Activated T-cell treated with anti-CD3 and anti-CD28 coated beads, Interleukin-2, amount 50 U/mL, for 24 hours (primary cell): Measurements from ENCODE around the gene RAI14.
"Not testable (repeated sequence)": the region's sequence is repeated elsewhere in the genome, so short reads cannot be mapped to it uniquely, and the experiment has no call there.

Source experiments
- DNase-seq: peaks from one replicate; pipeline ENCODE4 v3.0.0-alpha.2; 2020
- H3K27ac Mint-ChIP-seq: 2 replicates; pipeline ENCODE4 v1.8.0; 2020; ENCODE audit warnings: mild to moderate bottlenecking, mixed read lengths
- H3K27me3 Mint-ChIP-seq: 2 replicates; pipeline ENCODE4 v1.8.0; 2020; ENCODE audit warnings: mixed read lengths
- H3K36me3 Mint-ChIP-seq: 2 replicates; pipeline ENCODE4 v1.8.0; 2020; ENCODE audit warnings: low read depth, mixed read lengths
- H3K4me1 Mint-ChIP-seq: 2 replicates; pipeline ENCODE4 v1.8.0; 2020; ENCODE audit warnings: low read depth, mixed read lengths
- H3K4me3 Mint-ChIP-seq: 2 replicates; pipeline ENCODE4 v1.8.0; 2020; ENCODE audit warnings: mild to moderate bottlenecking, moderate library complexity, mixed read lengths
- H3K9me3 Mint-ChIP-seq: 2 replicates; pipeline ENCODE4 v1.8.0; 2020; ENCODE audit warnings: mixed read lengths

The RAI14 gene

DNA sequence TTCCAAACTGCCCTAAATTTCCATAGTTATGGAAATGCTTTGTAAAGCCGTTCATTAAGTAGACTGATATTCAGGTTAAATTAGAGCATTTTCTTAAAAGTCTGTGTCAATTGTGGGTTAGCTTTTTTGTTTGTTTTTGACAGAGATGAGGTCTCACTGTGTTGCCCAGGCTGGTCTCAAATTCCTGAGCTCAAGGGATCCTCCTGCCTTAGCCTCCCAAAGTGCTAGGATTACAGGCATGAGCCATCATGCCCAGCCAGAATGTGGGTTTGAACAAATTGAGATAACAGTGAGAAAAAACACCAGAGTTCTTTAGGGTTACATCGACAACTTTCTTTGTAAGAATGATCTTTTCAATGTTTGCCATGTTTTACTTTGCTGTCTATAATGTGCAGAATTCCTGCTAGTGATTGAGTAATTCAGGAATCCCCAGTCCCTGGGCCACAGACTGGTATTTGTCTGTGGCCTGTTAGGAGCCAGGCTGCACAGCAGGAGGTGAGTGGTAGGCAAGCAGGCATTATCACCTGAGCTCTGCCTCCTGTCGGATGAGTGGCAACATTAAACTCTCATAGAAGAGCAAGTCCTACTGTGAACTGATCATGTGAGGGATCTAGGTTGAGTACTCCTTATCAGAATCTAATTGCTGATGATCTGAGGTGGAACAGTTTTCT, 80.5 kb downstream of the RAI14 start:
- DNase-seq, result no peak
- Mint-ChIP-seq H3K9me3 (no peaks in the 10 kb centered on the region), H3K27ac (no peak overlapping the region), H3K27me3 (peaks cover 2% of the 10 kb centered on the region), H3K4me1 (no peaks in the 10 kb centered on the region), H3K36me3 (no peaks in the 10 kb centered on the region), H3K4me3 (no peak overlapping the region)

GRCh38 chr5:34737731-34738130, 81.6 kb downstream of the RAI14 start:
- no peaks in the 10 kb centered on the region for H3K4me1 Mint-ChIP-seq
- no peak overlapping the region for H3K4me3 Mint-ChIP-seq
- H3K36me3 Mint-ChIP-seq, result no peaks in the 10 kb centered on the region
- no peaks in the 10 kb centered on the region for H3K9me3 Mint-ChIP-seq
- H3K27me3 Mint-ChIP-seq, result peaks cover 5% of the 10 kb centered on the region
- no peak for DNase-seq
- no peak overlapping the region for H3K27ac Mint-ChIP-seq

GRCh38 chr5:34738381-34738780, 82.3 kb downstream of the RAI14 start:
- H3K27me3 Mint-ChIP-seq, result peaks cover 5% of the 10 kb centered on the region
- no peak overlapping the region for H3K27ac Mint-ChIP-seq
- no peaks in the 10 kb centered on the region for H3K9me3 Mint-ChIP-seq
- no peaks in the 10 kb centered on the region for H3K36me3 Mint-ChIP-seq
- no peak overlapping the region for H3K4me3 Mint-ChIP-seq
- DNase-seq, result no peak
- H3K4me1 Mint-ChIP-seq, result no peaks in the 10 kb centered on the region

DNA sequence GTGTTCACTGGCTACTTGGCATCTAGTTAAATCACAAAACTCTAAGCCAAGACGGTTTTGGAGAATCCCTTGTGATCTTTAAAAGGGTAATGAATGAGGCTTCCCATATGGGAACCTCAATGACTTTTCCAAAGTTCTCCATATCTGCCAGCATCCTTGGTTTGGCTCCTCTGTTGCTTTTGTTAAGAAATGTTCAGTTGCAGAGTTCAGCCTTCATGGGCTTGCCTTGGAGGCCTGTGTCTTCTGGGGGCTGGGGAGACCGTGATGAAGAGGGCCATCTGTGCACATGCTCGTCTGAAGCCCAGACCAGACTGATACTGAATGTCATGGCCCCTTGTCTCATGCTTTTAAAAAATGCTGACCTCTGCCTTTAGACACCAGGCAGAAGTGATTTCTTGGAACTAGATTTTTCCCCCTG, 84.3 kb downstream of the RAI14 start:
- H3K36me3 Mint-ChIP-seq, result no peaks in the 10 kb centered on the region
- H3K4me3 Mint-ChIP-seq, result no peak overlapping the region
- H3K27ac Mint-ChIP-seq, result no peak overlapping the region
- no peaks in the 10 kb centered on the region for H3K9me3 Mint-ChIP-seq
- no peak for DNase-seq
- H3K4me1 Mint-ChIP-seq, result no peaks in the 10 kb centered on the region
- peaks cover 5% of the 10 kb centered on the region for H3K27me3 Mint-ChIP-seq

- Mint-ChIP-seq H3K9me3 (no peaks in the 10 kb centered on the region), H3K4me3 (no peak overlapping the region), H3K27ac (no peak overlapping the region), H3K4me1 (no peaks in the 10 kb centered on the region), H3K27me3 (peaks cover 5% of the 10 kb centered on the region), H3K36me3 (no peaks in the 10 kb centered on the region)
- DNase-seq, result no peak
These were observed 85.9 kb downstream of the RAI14 start for GRCh38 chr5:34742061-34742460.

- no peaks in the 10 kb centered on the region for H3K9me3 Mint-ChIP-seq
- H3K27ac Mint-ChIP-seq, result no peak overlapping the region
- no peak overlapping the region for H3K4me3 Mint-ChIP-seq
- DNase-seq, result no peak
- no peaks in the 10 kb centered on the region for H3K36me3 Mint-ChIP-seq
- no peaks in the 10 kb centered on the region for H3K4me1 Mint-ChIP-seq
- H3K27me3 Mint-ChIP-seq, result peaks cover 5% of the 10 kb centered on the region
These were observed 87.8 kb downstream of the RAI14 start for GRCh38 chr5:34743878-34744277.

GRCh38 chr5:34748431-34748830, 92.3 kb downstream of the RAI14 start:
- Mint-ChIP-seq H3K27me3 (peaks cover 3% of the 10 kb centered on the region), H3K4me3 (no peak overlapping the region), H3K36me3 (no peaks in the 10 kb centered on the region), H3K4me1 (no peaks in the 10 kb centered on the region), H3K27ac (no peak overlapping the region), H3K9me3 (no peaks in the 10 kb centered on the region)
- DNase-seq, result no peak

- H3K36me3 Mint-ChIP-seq, result no peaks in the 10 kb centered on the region
- no peak overlapping the region for H3K27ac Mint-ChIP-seq
- H3K4me3 Mint-ChIP-seq, result no peak overlapping the region
- no peaks in the 10 kb centered on the region for H3K9me3 Mint-ChIP-seq
- H3K4me1 Mint-ChIP-seq, result no peaks in the 10 kb centered on the region
- DNase-seq, result no peak
- peaks cover 3% of the 10 kb centered on the region for H3K27me3 Mint-ChIP-seq
These were observed 93.3 kb downstream of the RAI14 start for GRCh38 chr5:34749431-34749873.

DNA sequence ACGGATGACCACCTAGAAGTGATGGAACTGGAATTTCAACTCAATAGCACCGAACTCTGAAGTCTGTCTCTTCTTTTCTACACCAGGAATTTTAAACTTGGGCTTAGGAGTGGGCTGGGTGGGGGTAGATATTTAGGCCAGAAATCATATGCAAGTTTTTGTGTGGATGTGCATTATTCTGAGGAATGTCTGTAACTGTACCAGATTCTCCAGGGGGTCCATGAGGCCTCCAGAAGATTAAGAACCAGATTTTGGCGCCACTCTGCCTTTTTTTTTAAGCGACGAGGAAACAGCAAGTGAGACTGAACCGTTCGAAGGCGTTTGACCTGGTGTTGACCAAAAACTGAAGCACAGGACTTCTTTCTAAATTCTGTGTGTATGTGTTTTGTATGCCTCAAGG, 94.1 kb downstream of the RAI14 start:
- no peak for DNase-seq
- H3K27ac Mint-ChIP-seq, result no peak overlapping the region
- no peaks in the 10 kb centered on the region for H3K36me3 Mint-ChIP-seq
- no peak overlapping the region for H3K4me3 Mint-ChIP-seq
- peaks cover 3% of the 10 kb centered on the region for H3K27me3 Mint-ChIP-seq
- H3K9me3 Mint-ChIP-seq, result no peaks in the 10 kb centered on the region
- H3K4me1 Mint-ChIP-seq, result no peaks in the 10 kb centered on the region

DNA sequence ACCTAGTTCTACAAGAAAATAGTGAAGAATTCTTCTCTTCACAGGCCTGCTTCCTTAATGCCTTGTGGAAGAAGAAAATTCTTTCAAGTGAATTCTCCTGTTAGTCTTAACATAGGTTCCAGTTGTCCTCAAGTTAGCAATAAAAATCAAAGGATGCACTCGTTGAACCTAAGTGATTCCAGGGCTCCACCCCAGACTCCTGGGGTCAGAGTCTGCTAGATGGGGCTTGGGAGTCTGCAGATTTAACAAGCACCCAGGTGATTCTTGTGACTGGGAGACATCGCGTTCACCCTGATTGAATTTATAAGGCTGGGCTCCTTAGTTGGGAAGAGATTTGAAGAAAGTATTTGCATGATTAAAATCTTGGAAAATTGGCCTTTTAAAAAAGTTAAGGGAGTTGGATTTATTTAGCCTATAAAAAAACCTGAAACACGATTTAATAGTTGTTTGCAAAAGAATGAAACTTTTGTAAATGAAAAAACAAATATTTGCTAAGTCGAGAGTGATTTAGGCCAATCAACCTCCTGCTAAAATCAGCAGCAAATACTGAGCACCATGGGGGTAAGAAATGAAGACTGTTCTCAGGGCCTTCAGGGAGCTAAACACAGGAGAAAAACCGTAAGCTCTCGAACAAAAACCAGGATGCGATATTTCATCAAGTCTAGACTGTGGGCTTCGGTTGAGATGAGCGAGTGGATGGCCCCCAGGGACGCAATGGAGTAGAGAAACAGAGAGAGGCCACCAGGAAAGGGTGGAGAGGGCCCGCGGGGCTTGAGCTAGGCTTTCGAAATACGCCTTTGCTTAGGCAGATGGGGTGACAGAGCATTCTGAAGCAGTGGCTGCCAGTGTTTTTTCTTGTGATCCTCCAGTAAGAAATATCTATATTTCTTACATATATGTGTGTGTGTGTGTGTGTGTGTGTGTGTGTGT, 95.9 kb downstream of the RAI14 start:
- Mint-ChIP-seq H3K27me3 (peaks cover 3% of the 10 kb centered on the region), H3K9me3 (no peaks in the 10 kb centered on the region), H3K4me3 (no peak overlapping the region), H3K4me1 (no peaks in the 10 kb centered on the region), H3K27ac (no peak overlapping the region), H3K36me3 (no peaks in the 10 kb centered on the region)
- DNase-seq, result no peak

DNA sequence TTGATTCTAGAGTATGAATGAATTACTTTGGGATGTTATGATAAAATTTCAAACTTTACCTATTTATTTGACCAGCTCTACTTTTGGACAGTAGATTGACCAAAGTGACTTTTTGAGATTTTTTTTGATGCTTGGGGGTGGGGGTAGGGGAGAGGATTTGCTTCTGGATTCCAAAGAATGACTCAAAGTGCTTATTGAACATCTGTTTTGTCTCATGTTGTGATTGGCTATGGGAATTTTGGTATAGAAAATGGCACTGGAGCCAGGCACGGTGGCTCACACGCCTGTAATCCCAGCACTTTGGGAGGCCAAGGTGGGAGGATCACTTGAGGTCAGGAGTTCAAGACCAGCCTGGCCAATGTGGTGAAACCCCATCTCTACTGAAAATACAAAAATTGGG, 97.1 kb downstream of the RAI14 start:
- not testable (repeated sequence) for H3K4me3 Mint-ChIP-seq, DNase-seq, H3K27ac Mint-ChIP-seq, H3K4me1 Mint-ChIP-seq, H3K27me3 Mint-ChIP-seq, H3K9me3 Mint-ChIP-seq, H3K36me3 Mint-ChIP-seq

GRCh38 chr5:34755926-34756325, 99.8 kb downstream of the RAI14 start:
- Mint-ChIP-seq H3K27ac (no peak overlapping the region), H3K4me1 (no peaks in the 10 kb centered on the region), H3K4me3 (no peak overlapping the region), H3K36me3 (no peaks in the 10 kb centered on the region), H3K27me3 (peaks cover 3% of the 10 kb centered on the region), H3K9me3 (no peaks in the 10 kb centered on the region)
- DNase-seq, result no peak

- Mint-ChIP-seq H3K4me1 (no peaks in the 10 kb centered on the region), H3K9me3 (no peaks in the 10 kb centered on the region), H3K27ac (no peak overlapping the region), H3K4me3 (no peak overlapping the region), H3K27me3 (no peaks in the 10 kb centered on the region), H3K36me3 (no peaks in the 10 kb centered on the region)
- DNase-seq, result no peak
These were observed 100.9 kb downstream of the RAI14 start for GRCh38 chr5:34756781-34757624.

DNA sequence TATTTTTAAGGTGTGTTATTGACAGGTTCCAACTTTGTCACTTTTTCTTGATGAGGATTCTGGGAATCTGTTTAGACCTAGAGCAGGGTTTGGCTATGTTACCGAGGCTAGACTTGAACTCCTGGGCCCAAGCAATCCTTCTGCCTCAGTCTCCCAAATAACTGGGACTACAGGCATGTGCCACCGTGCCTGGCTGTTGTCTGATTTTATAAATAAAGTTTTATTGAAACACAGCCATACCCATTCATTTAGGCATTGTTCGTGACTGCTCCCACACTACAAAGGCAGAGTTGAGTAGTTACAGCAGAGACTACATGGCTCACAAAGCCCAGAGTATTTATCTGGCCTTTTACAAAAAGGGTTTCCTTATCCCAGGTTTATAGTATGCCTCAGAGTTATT, 102.4 kb downstream of the RAI14 start:
- Mint-ChIP-seq H3K4me1 (no peaks in the 10 kb centered on the region), H3K4me3 (no peak overlapping the region), H3K27me3 (no peaks in the 10 kb centered on the region)

More for the DNA sequence above, 102.4 kb downstream of the RAI14 start:
- no peaks in the 10 kb centered on the region for H3K36me3 Mint-ChIP-seq
- H3K27ac Mint-ChIP-seq, result no peak overlapping the region
- DNase-seq, result no peak
- H3K9me3 Mint-ChIP-seq, result no peaks in the 10 kb centered on the region
